H1 (cell line): Measurements from ENCODE around the gene C1orf21. TPM values are rescaled to one million over a fixed set of nuclear protein-coding genes. Genes with fewer than 3 reads are reported as not detected.

Experiments
- CTCF ChIA-PET: fragments of 300-600 bp; sonication (Branson Sonifier 250); formaldehyde crosslinking; loops from one replicate; lab custom pipeline; 2021; ENCODE audit not compliant: partially characterized antibody; lab: Charles Lee
- POLR2A ChIA-PET: fragments of 300-600 bp; sonication (Branson Sonifier 250); formaldehyde crosslinking; loops from one replicate; lab custom pipeline; 2021; ENCODE audit warnings: inconsistent platforms; ENCODE audit not compliant: partially characterized antibody; lab: Charles Lee
- DNase-seq, 2 experiments: peaks; one replicate each; pipeline versions ENCODE4 v3.0.0 to v3.0.0-alpha.2; 2010 to 2022; ENCODE audit warnings: low spot score in 2 of 2, low read depth in 1 of 2, mixed read lengths in 1 of 2
- FAIRE-seq: peaks from 2 replicates; lab custom pipeline; 2011; peaks lifted over from hg19 to GRCh38; lab: Jason Lieb, UNC
- H2AFZ ChIP-seq: 2 replicates; pipeline ENCODE4 v1.8.1; 2012; ENCODE audit warnings: low read length, inconsistent platforms
- H2AK5ac ChIP-seq: 2 replicates; pipeline ENCODE4 v1.6.1; 2013; ENCODE audit warnings: low read depth, low read length
- H2BK120ac ChIP-seq: replicated peaks from 2 replicates; pipeline ENCODE3; 2013; ENCODE audit warnings: low read depth, low read length, inconsistent platforms
- H2BK12ac ChIP-seq: 2 replicates; pipeline ENCODE4 v1.6.1; 2013; ENCODE audit warnings: low read depth, low read length
- H2BK15ac ChIP-seq: 2 replicates; pipeline ENCODE4 v1.6.1; 2013; ENCODE audit warnings: low read length
- H2BK20ac ChIP-seq: 2 replicates; pipeline ENCODE4 v1.6.1; 2013; ENCODE audit warnings: low read length
- H2BK5ac ChIP-seq: 2 replicates; pipeline ENCODE4 v1.6.1; 2013; ENCODE audit warnings: low read depth, low read length
- H3K14ac ChIP-seq: 2 replicates; pipeline ENCODE4 v1.6.1; 2013; ENCODE audit warnings: inconsistent platforms; ENCODE audit not compliant: insufficient read length
- H3K18ac ChIP-seq: 2 replicates; pipeline ENCODE4 v1.6.1; 2013; ENCODE audit warnings: low read length; ENCODE audit errors: extremely low read depth
- H3K23ac ChIP-seq: 2 replicates; pipeline ENCODE4 v1.6.1; 2013; ENCODE audit warnings: inconsistent platforms; ENCODE audit not compliant: insufficient read length
- H3K23me2 ChIP-seq: 2 replicates; pipeline ENCODE4 v1.6.1; 2013; ENCODE audit warnings: low read depth, low read length
- H3K27ac ChIP-seq: 2 replicates; pipeline ENCODE4 v1.6.1; 2011; ENCODE audit warnings: low read depth, low read length, inconsistent platforms
- H3K27me3 ChIP-seq, 4 experiments: replicated peaks in 1 of 4; 1 replicate in 1 of 4; 2 replicates in 3 of 4; pipeline versions ENCODE4 v1.6.1 to v1.8.1; 2011 to 2013; ENCODE audit warnings: low read length in 3 of 4, mild to moderate bottlenecking in 3 of 4, inconsistent platforms in 2 of 4, mixed read lengths in 2 of 4, moderate library complexity in 1 of 4; ENCODE audit not compliant: control insufficient read depth in 3 of 4, insufficient read depth in 3 of 4; ENCODE audit errors: extremely low read depth in 1 of 4
- H3K36me3 ChIP-seq, 4 experiments: 2 replicates each; pipeline versions ENCODE4 v1.6.1 to v1.8.1; 2011 to 2013; ENCODE audit warnings: mild to moderate bottlenecking in 4 of 4, low read length in 3 of 4, moderate library complexity in 2 of 4, control low read depth in 1 of 4, inconsistent platforms in 1 of 4; ENCODE audit not compliant: insufficient read depth in 4 of 4, control insufficient read depth in 2 of 4
- H3K4ac ChIP-seq: replicated peaks from 2 replicates; pipeline ENCODE3; 2013; ENCODE audit warnings: low read length, low read depth, mixed read lengths, inconsistent platforms; ENCODE audit not compliant: insufficient read length
- H3K4me1 ChIP-seq, 4 experiments: replicated peaks in 1 of 4; 1 replicate in 1 of 4; 2 replicates in 3 of 4; pipeline versions ENCODE4 v1.6.1 to v1.8.1; 2011 to 2013; ENCODE audit warnings: low read length in 3 of 4, inconsistent platforms in 2 of 4, mixed read lengths in 1 of 4; ENCODE audit not compliant: insufficient read depth in 4 of 4, control insufficient read depth in 3 of 4
- H3K4me2 ChIP-seq, 2 experiments: 2 replicates each; pipeline versions ENCODE4 v1.6.1 to v1.8.1; 2011 to 2013; ENCODE audit warnings: low read depth in 2 of 2, low read length in 2 of 2, control low read depth in 1 of 2, inconsistent platforms in 1 of 2, mild to moderate bottlenecking in 1 of 2; ENCODE audit not compliant: insufficient read depth in 1 of 2
- H3K4me3 ChIP-seq, 4 experiments: fragments of 200-600, 300-600 bp in 1 of 4; sonication (generic), shearing (Covaris generic), sonication (Bioruptor Twin) in 1 of 4; 2 replicates each; pipeline versions ENCODE4 v1.5.1 to v1.8.1; 2011 to 2016; ENCODE audit warnings: low read length in 4 of 4, low read depth in 3 of 4, control low read depth in 2 of 4, inconsistent platforms in 2 of 4, mild to moderate bottlenecking in 2 of 4, mixed read lengths in 1 of 4, moderate library complexity in 1 of 4; ENCODE audit not compliant: insufficient read depth in 2 of 4; ENCODE audit errors: extremely low read depth in 1 of 4
- H3K56ac ChIP-seq: replicated peaks from 2 replicates; pipeline ENCODE3; 2013; ENCODE audit warnings: low read depth, mild to moderate bottlenecking, mixed read lengths, low read length, inconsistent platforms; ENCODE audit not compliant: insufficient read length
- H3K79me1 ChIP-seq: 2 replicates; pipeline ENCODE4 v1.6.1; 2013; ENCODE audit warnings: low read depth, low read length, control low read depth
- H3K79me2 ChIP-seq, 2 experiments: 2 replicates each; pipeline versions ENCODE4 v1.6.1 to v1.8.1; 2012 to 2013; ENCODE audit warnings: low read length in 2 of 2, mild to moderate bottlenecking in 2 of 2, inconsistent platforms in 1 of 2; ENCODE audit not compliant: insufficient read depth in 2 of 2, control insufficient read depth in 1 of 2
- H3K9ac ChIP-seq, 4 experiments: replicated peaks in 1 of 4; 1 replicate in 1 of 4; 2 replicates in 3 of 4; pipeline versions ENCODE4 v1.6.1 to v1.8.1; 2011 to 2013; ENCODE audit warnings: low read depth in 3 of 4, low read length in 3 of 4, control low read depth in 2 of 4, mild to moderate bottlenecking in 2 of 4, moderate library complexity in 2 of 4, inconsistent platforms in 1 of 4; ENCODE audit errors: extremely low read depth in 1 of 4
- H3K9me3 ChIP-seq, 2 experiments: 2 replicates each; pipeline versions ENCODE4 v1.6.1 to v1.8.1; 2012 to 2013; ENCODE audit warnings: mild to moderate bottlenecking in 2 of 2, moderate library complexity in 2 of 2, control low read depth in 1 of 2, inconsistent platforms in 1 of 2, low read depth in 1 of 2, low read length in 1 of 2, mixed read lengths in 1 of 2; ENCODE audit not compliant: insufficient read depth in 2 of 2
- H4K20me1 ChIP-seq, 2 experiments: replicated peaks in 1 of 2; 2 replicates each; pipeline versions ENCODE3 to v1.8.1; 2011 to 2013; ENCODE audit warnings: inconsistent platforms in 2 of 2, low read length in 2 of 2, mild to moderate bottlenecking in 1 of 2; ENCODE audit not compliant: insufficient read depth in 2 of 2, control insufficient read depth in 1 of 2
- H4K5ac ChIP-seq: 2 replicates; pipeline ENCODE4 v1.6.1; 2013; ENCODE audit warnings: low read length, low read depth, mixed read lengths, inconsistent platforms; ENCODE audit not compliant: insufficient read length
- H4K8ac ChIP-seq: 2 replicates; pipeline ENCODE4 v1.8.0; 2013; ENCODE audit warnings: mild to moderate bottlenecking, moderate library complexity, low read length, inconsistent platforms; ENCODE audit not compliant: insufficient read depth; ENCODE audit errors: extremely low read depth
- H4K91ac ChIP-seq: replicated peaks from 2 replicates; pipeline ENCODE3; 2013; ENCODE audit warnings: low read length, mixed read lengths, inconsistent platforms; ENCODE audit not compliant: insufficient read length
- EP300 ChIP-seq, 2 experiments: IDR thresholded peaks; 1 replicate in 1 of 2; 2 replicates in 1 of 2; pipeline ENCODE4 v1.6.1; 2011 to 2012; ENCODE audit warnings: low read depth in 2 of 2, low read length in 2 of 2, mild to moderate bottlenecking in 2 of 2, borderline replicate concordance in 1 of 2, inconsistent platforms in 1 of 2, moderate library complexity in 1 of 2
- GTF2F1 ChIP-seq: IDR thresholded peaks from 2 replicates; pipeline ENCODE4 v1.6.1; 2012; ENCODE audit warnings: low read depth, low read length, improper control_type of control experiment, borderline replicate concordance
- KDM4A ChIP-seq: IDR thresholded peaks from one replicate; pipeline ENCODE4 v1.7.1; 2012; ENCODE audit warnings: low read depth, mild to moderate bottlenecking, moderate library complexity, low read length, inconsistent platforms; ENCODE audit not compliant: severe bottlenecking
- RAD21 ChIP-seq, 2 experiments: IDR thresholded peaks in 1 of 2; conservative IDR thresholded peaks in 1 of 2; 2 replicates each; pipeline ENCODE4 v1.6.1; 2011; ENCODE audit warnings: low read depth in 2 of 2, low read length in 2 of 2, improper control_type of control experiment in 1 of 2, inconsistent platforms in 1 of 2, mild to moderate bottlenecking in 1 of 2, moderate library complexity in 1 of 2
- RFX5 ChIP-seq: IDR thresholded peaks from 2 replicates; pipeline ENCODE4 v1.6.1; 2011; ENCODE audit warnings: low read depth, low read length, improper control_type of control experiment, borderline replicate concordance
- SAP30 ChIP-seq: fragments of 300-600 bp; sonication (generic); IDR thresholded peaks from 2 replicates; pipeline ENCODE4 v1.7.1; 2012; ENCODE audit warnings: low read length, moderate library complexity, mild to moderate bottlenecking, inconsistent platforms; ENCODE audit not compliant: insufficient read depth, insufficient replicate concordance
- SIN3A ChIP-seq, 2 experiments: IDR thresholded peaks in 1 of 2; conservative IDR thresholded peaks in 1 of 2; 2 replicates each; pipeline ENCODE4 v1.6.1; 2011 to 2012; ENCODE audit warnings: low read length in 2 of 2, improper control_type of control experiment in 1 of 2, low read depth in 1 of 2, mild to moderate bottlenecking in 1 of 2
- SIX5 ChIP-seq: IDR thresholded peaks from 2 replicates; pipeline ENCODE4 v1.6.1; 2011; ENCODE audit warnings: mild to moderate bottlenecking, low read depth, low read length
- TEAD4 ChIP-seq: IDR thresholded peaks from 2 replicates; pipeline ENCODE4 v1.6.1; 2012; ENCODE audit warnings: low read depth, low read length, inconsistent platforms, mixed read lengths
- WGBS, 2 experiments: shearing (Covaris generic) in 1 of 2; methylation state at CpG; one replicate each; pipeline versions ENCODE4 v1.1.6 to v1.1.7; 2013 to 2015; ENCODE audit warnings: low lambda C conversion rate in 2 of 2, mixed read lengths in 2 of 2, inconsistent platforms in 1 of 2, low coverage in 1 of 2, missing lambda C conversion rate in 1 of 2; ENCODE audit not compliant: insufficient replicate concordance in 2 of 2, insufficient coverage in 1 of 2, insufficient read length in 1 of 2; ENCODE audit errors: extremely low coverage in 1 of 2, missing lambda C conversion rate in 1 of 2; 5-methylcytosine and 5-hydroxymethylcytosine counted together
- polyA plus RNA-seq, 7 experiments: library from polyadenylated mRNA; depleted of rRNA in 3 of 7; stranded (reverse) in 5 of 7; unstranded in 2 of 7; fragments of >200 nt in 5 of 7; fragments of 200-250 nt in 2 of 7; gene quantifications; 1 replicate in 5 of 7; 2 replicates in 1 of 7; 4 replicates in 1 of 7; pipeline versions ENCODE4 v1.2.1 to v1.2.3, GENCODE V29; 2011 to 2013; ENCODE audit warnings: missing spikeins in 2 of 7, mixed read lengths in 2 of 7
- total RNA-seq: library from RNA; stranded (reverse); fragmentation: NEBNext Ultra II Directional; extraction: Animal tissue kit (Norgen Biotek cat#: 25700); gene quantifications from 2 replicates; pipeline ENCODE4 v1.2.1, GENCODE V29; 2021
- TF ChIP-seq, protein P1 (sequence below): IDR thresholded peaks from 2 replicates; pipeline ENCODE4 v1.6.1; 2012; ENCODE audit warnings: low read length, inconsistent platforms

The C1orf21 gene
- total and polyA plus RNA-seq, 2 of the 8 experiments (the other 6 are each of a cell fraction or from before 2014, with no cell fraction given): 16.6 to 51.0 TPM

- Histone ChIP-seq H4K20me1 (no peaks in the 10 kb centered on the region), H3K36me3 (no peaks in the 10 kb centered on the region), H2BK12ac (no peak overlapping the region), H3K23me2 (no peaks in the 10 kb centered on the region), H3K4me2 (no peak overlapping the region), H4K91ac (no peak overlapping the region), H3K79me2 (no peaks in the 10 kb centered on the region), H3K4me1 (no peaks in the 10 kb centered on the region), H3K9me3 (no peaks in the 10 kb centered on the region), H4K8ac (no peak overlapping the region), H2BK120ac (no peak overlapping the region), H3K27me3 (no peaks in the 10 kb centered on the region), H3K79me1 (no peaks in the 10 kb centered on the region), H3K9ac (no peak overlapping the region), H2BK20ac (no peak overlapping the region), H3K18ac (no peak overlapping the region), H3K23ac (no peak overlapping the region), H3K14ac (no peak overlapping the region), H3K4ac (no peak overlapping the region), H2AFZ (no peak overlapping the region), H3K56ac (no peak overlapping the region), H2BK5ac (no peak overlapping the region), H2BK15ac (no peak overlapping the region), H4K5ac (no peak overlapping the region), H2AK5ac (no peak overlapping the region), H3K27ac (no peak overlapping the region), H3K4me3 (no peak overlapping the region)
- ChIA-PET CTCF (interaction anchor here (1.3 to 2.1 kb wide), 2 partner anchors 14 to 20 kb away, joined by 3 to 8 read pairs; no protein-coding TSS in a partner anchor), POLR2A (no interaction called here)
- FAIRE-seq: no peak
- DNase-seq: peak in 1 of 2 experiments; percentile 4
- WGBS, 2 experiments: 82% methylated on average over 5 of the region's 5 CpGs; no CpG with 5 or more reads in 1 of the 2 experiments
- TF ChIP-seq SAP30 (no peak), SIN3A (conservative IDR thresholded peaks at IDR 0.05 in 1 of 2, IDR thresholded peaks at IDR 0.05 in 1 of 2; ENCODE audit: low read depth in 1 of 2, low read length in 2 of 2) (no peak), GTF2F1 (no peak), EP300 (IDR thresholded peaks at IDR 0.05; ENCODE audit: borderline replicate concordance in 1 of 2, low read depth in 2 of 2, low read length in 2 of 2) (no peak), SIX5 (no peak), RFX5 (no peak), TEAD4 (no peak), RAD21 (IDR thresholded peaks at IDR 0.05 in 1 of 2, conservative IDR thresholded peaks at IDR 0.05 in 1 of 2; ENCODE audit: low read depth in 2 of 2, low read length in 2 of 2) (no peak), KDM4A (no peak)
- TF ChIP-seq, protein P1, sequence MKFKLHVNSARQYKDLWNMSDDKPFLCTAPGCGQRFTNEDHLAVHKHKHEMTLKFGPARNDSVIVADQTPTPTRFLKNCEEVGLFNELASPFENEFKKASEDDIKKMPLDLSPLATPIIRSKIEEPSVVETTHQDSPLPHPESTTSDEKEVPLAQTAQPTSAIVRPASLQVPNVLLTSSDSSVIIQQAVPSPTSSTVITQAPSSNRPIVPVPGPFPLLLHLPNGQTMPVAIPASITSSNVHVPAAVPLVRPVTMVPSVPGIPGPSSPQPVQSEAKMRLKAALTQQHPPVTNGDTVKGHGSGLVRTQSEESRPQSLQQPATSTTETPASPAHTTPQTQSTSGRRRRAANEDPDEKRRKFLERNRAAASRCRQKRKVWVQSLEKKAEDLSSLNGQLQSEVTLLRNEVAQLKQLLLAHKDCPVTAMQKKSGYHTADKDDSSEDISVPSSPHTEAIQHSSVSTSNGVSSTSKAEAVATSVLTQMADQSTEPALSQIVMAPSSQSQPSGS: no peak
Measured at GRCh38 chr1:184650177-184650866, 263.5 kb downstream of the C1orf21 start.
